Measurements from ENCODE around the gene MYO1F. TPM values are rescaled to one million over a fixed set of nuclear protein-coding genes. Genes with fewer than 3 reads are reported as not detected.

The MYO1F gene
- polyA plus RNA-seq, 1 experiment, result 0.29 TPM

DNA sequence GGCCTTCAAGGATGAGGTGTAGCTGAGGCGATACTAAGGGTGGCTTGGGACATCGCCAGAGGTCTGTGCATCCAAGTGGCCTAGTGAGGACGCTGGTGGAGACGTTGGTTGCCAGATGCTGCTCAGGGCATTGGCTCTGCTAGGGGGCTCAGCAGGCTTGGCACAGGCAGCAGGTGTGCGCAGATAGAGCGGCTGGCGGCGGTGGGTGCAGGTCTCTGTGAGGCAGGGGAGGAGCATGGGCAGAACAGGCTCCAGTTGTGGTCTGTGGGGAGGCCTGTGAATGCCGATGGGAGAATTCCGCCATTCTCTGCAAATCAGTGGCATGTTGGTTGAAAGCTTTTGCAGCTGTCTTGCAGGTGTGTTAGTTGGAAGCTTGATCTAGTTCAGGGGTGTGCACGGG lies 96.0 kb downstream of the MYO1F start:
- H3K27me3 ChIP-seq (ENCODE audit: control insufficient read depth, insufficient read depth, low read length), result no peaks in the 10 kb centered on the region
- TF ChIP-seq, protein P1, sequence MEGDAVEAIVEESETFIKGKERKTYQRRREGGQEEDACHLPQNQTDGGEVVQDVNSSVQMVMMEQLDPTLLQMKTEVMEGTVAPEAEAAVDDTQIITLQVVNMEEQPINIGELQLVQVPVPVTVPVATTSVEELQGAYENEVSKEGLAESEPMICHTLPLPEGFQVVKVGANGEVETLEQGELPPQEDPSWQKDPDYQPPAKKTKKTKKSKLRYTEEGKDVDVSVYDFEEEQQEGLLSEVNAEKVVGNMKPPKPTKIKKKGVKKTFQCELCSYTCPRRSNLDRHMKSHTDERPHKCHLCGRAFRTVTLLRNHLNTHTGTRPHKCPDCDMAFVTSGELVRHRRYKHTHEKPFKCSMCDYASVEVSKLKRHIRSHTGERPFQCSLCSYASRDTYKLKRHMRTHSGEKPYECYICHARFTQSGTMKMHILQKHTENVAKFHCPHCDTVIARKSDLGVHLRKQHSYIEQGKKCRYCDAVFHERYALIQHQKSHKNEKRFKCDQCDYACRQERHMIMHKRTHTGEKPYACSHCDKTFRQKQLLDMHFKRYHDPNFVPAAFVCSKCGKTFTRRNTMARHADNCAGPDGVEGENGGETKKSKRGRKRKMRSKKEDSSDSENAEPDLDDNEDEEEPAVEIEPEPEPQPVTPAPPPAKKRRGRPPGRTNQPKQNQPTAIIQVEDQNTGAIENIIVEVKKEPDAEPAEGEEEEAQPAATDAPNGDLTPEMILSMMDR (IDR thresholded peaks at IDR 0.05; ENCODE audit: insufficient read depth, low read depth, low read length), result no peak
- no peak overlapping the region for H3K4me3 ChIP-seq (ENCODE audit: low read depth, low read length)
- no peak for DNase-seq (ENCODE audit: low read depth)
- POLR2A ChIA-PET, result no interaction called here
- peaks cover 36% of the 10 kb centered on the region for H3K36me3 ChIP-seq (ENCODE audit: control insufficient read depth, insufficient read depth, low read length)
- CTCF ChIA-PET, result interaction anchor here (0.6 to 0.8 kb wide), 2 partner anchors 32 to 86 kb away, joined by 3 to 4 read pairs; no protein-coding TSS in a partner anchor

DNA sequence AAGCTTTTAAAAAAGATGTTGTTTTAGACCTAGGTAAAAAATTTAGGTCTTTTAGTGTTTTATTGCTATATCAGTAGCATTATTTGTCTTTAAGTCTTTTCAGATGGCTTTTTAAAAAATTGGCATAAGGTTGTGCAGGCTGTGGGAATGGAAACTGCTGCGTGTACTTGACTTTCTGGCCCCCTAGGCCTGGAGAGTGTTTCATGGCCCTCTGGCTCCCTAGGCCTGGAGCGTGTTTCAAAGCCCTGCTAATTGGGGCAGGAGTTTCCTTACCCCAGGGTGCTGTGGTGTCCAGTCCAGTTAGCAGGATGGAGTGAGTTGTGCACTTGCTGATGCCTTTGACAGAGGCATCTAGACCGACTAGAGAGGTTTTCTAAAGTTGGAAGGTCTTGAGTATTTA lies 98.6 kb downstream of the MYO1F start:
- Histone ChIP-seq H3K36me3 (ENCODE audit: control insufficient read depth, insufficient read depth, low read length) (peaks cover 22% of the 10 kb centered on the region), H3K4me3 (ENCODE audit: low read depth, low read length) (no peak overlapping the region), H3K27me3 (ENCODE audit: control insufficient read depth, insufficient read depth, low read length) (no peaks in the 10 kb centered on the region)
- ChIA-PET CTCF (interaction anchor here (1.7 kb wide), 1 partner anchor 125 kb away, joined by 3 read pairs; no protein-coding TSS in a partner anchor), POLR2A (no interaction called here)
- TF ChIP-seq, protein P1 (IDR thresholded peaks at IDR 0.05; ENCODE audit: insufficient read depth, low read depth, low read length), result no peak
- no peak for DNase-seq (ENCODE audit: low read depth)

DNA sequence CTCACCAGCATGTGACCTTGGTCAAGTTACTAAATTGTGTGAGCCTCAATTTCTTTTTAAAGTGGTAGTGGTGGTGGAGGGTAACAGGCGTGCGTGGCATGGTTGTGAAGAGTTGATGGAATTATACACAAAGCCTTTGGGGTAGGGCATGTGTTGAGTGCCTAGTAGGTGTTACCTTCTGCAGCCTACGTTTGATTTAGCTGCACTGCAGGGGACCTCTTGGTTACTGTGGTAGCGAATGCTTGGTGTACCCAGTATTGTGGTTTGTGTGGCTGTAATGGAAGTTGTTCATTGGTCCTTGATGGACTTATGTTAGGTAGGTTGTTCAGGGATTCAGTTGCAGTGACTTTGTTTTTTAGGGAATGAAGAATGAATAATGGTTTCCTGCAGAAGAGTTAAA lies 99.4 kb downstream of the MYO1F start:
- no peak for DNase-seq (ENCODE audit: low read depth)
- POLR2A ChIA-PET, result no interaction called here
- no peak overlapping the region for H3K4me3 ChIP-seq (ENCODE audit: low read depth, low read length)
- TF ChIP-seq, protein P1 (IDR thresholded peaks at IDR 0.05; ENCODE audit: insufficient read depth, low read depth, low read length), result no peak
- H3K27me3 ChIP-seq (ENCODE audit: control insufficient read depth, insufficient read depth, low read length), result no peaks in the 10 kb centered on the region
- CTCF ChIA-PET, result interaction anchor here (1.7 kb wide), 1 partner anchor 124 kb away, joined by 3 read pairs; no protein-coding TSS in a partner anchor
- H3K36me3 ChIP-seq (ENCODE audit: control insufficient read depth, insufficient read depth, low read length), result peaks cover 22% of the 10 kb centered on the region

DNA sequence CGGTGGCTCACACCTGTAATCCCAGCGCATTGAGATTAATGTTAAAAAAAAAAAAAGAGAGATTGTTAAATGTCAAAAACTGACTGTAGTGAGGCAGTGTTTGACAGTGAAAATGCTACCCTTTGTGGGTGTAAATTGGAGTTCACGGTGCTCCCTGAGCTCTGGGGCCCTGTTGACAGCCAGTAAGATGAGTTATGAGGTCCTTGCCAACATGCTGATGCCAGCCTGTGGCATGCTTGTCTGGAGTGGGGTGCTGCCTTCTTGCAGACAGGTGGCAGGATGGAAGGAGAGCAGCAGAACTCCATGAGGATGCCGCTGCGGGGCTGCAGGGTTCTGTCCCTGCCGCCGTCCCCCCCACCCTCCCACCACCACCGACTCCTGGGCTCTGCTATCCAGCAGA lies 100.7 kb downstream of the MYO1F start:
- Histone ChIP-seq H3K4me3 (ENCODE audit: low read depth, low read length) (no peak overlapping the region), H3K36me3 (ENCODE audit: control insufficient read depth, insufficient read depth, low read length) (peaks cover 21% of the 10 kb centered on the region), H3K27me3 (ENCODE audit: control insufficient read depth, insufficient read depth, low read length) (no peaks in the 10 kb centered on the region)
- ChIA-PET CTCF (interaction anchor here (1.1 kb wide), 1 partner anchor 11 kb away, joined by 10 read pairs; no protein-coding TSS in a partner anchor), POLR2A (no interaction called here)
- no peak for DNase-seq (ENCODE audit: low read depth)
- TF ChIP-seq, protein P1 (IDR thresholded peaks at IDR 0.05; ENCODE audit: insufficient read depth, low read depth, low read length), result no peak

DNA sequence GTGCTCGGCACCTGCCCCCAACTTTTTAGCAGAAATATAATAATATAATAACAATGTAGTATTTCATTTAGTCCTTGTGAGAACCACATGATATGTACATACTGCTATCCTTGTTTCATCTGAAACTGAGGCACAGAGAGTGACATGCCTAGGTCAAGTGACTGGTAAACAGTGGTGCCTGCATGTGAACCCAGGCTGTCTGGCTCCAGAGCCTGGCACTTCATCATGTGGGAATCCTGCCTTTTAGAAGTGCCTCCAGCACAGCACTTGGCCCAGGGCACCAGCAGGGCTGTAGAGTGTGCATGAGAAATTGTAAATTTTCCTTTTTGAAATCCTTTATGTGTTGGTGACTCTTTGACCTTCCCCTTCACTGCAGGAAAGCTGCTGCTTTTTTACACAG lies 102.2 kb downstream of the MYO1F start:
- Histone ChIP-seq H3K36me3 (ENCODE audit: control insufficient read depth, insufficient read depth, low read length) (peaks cover 23% of the 10 kb centered on the region), H3K4me3 (ENCODE audit: low read depth, low read length) (no peak overlapping the region), H3K27me3 (ENCODE audit: control insufficient read depth, insufficient read depth, low read length) (no peaks in the 10 kb centered on the region)
- CTCF ChIA-PET, result interaction anchor here (0.8 kb wide), 1 partner anchor 107 kb away, joined by 3 read pairs; no protein-coding TSS in a partner anchor
- DNase-seq (ENCODE audit: low read depth), result no peak
- POLR2A ChIA-PET, result interaction anchor here (0.7 kb wide), 1 partner anchor 887 kb away, joined by 8 read pairs; no protein-coding TSS in a partner anchor
- TF ChIP-seq, protein P1 (IDR thresholded peaks at IDR 0.05; ENCODE audit: insufficient read depth, low read depth, low read length), result no peak

All from BJ (cell line).